GM19023 (cell line): ENCODE measurements around the gene SOCS6.

Experiments used
- ATAC-seq: cut with Tn5 transposase; IDR thresholded peaks from one replicate; pipeline ENCODE4 v1.9.1; 2021; ENCODE audit warnings: mild to moderate bottlenecking, moderate library complexity; ENCODE audit not compliant: unreplicated experiment

SOCS6 gene

GRCh38 chr18:70288171-70288850 lies 534 bp upstream of the SOCS6 start:
- ATAC-seq = peak; percentile 20

- peak; percentile 54 for ATAC-seq
Measured at GRCh38 chr18:70289351-70290312, 787 bp downstream of the SOCS6 start.

- ATAC-seq = no peak
Measured at GRCh38 chr18:70290482-70291294, 1.8 kb downstream of the SOCS6 start.

DNA sequence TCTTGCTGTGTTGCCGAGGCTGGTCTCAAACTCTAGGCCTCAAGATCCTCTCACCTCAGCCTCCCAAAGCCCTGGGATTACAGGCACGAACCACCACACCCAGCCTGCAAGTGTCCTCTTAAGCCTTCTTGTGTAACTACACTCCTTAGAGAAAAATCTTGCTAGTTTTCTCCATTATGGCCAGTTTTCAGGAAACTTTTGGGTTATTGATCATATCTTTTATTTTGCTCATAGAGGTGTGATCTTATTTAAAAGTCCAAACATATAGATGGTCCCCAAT lies 2.4 kb downstream of the SOCS6 start:
- ATAC-seq = no peak

DNA sequence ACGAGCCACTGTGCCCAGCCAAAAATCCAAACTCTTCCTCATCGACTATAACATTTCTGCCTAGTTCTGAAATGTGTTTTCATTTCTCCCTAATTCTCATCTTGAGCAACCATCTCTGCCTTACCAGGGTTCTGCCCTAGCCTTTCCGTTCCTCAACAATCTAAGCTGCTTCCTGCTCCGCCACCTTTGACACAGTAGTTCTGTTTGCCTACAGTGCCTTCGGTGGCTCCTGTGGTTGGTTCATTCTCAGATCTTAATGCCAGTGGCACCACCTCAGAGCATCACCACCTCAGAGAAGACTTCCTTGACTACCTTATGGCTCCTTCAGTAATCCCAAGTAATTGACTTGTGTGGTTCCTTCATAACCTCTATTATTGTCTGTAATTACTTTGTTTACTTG lies 3.8 kb downstream of the SOCS6 start:
- ATAC-seq = no peak

- ATAC-seq = no peak
Measured at GRCh38 chr18:70293166-70293565, 4.3 kb downstream of the SOCS6 start.

DNA sequence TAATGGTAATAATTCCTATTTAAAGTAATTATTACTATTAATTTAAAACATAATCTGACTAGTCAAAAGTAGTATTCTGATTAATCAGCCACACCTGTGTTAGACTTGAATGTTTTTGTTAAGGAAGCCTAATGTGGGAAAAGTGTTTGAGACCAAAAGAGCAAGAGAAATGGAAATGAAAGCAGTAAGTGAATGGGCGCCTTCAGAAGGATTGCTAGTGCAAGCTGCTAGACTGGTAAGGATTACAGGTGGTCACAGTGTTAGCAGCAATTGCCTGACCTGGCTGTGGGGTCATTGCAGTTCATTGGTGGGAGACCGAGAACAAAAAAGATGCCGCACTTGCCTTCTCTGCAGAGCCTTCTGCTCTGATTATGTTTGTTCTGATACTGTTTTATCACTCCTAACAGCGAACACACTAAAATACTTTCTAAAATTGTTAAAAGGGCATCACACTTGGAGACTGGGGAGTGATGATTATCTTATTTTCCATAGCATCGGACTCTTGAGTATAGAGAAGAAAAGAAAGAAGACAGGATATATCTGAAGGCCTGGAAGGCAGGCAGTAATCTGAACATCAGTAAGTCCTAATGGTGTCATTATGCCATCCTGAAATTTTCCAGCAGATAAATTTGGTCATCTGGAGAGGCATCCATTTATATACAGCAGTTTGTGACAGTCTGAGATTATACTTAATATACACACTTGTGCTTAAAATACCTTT lies 5.8 kb downstream of the SOCS6 start:
- no peak for ATAC-seq

- ATAC-seq = no peak
Measured at GRCh38 chr18:70295192-70296188, 6.6 kb downstream of the SOCS6 start.

GRCh38 chr18:70296289-70296688 lies 7.4 kb downstream of the SOCS6 start:
- no peak for ATAC-seq

DNA sequence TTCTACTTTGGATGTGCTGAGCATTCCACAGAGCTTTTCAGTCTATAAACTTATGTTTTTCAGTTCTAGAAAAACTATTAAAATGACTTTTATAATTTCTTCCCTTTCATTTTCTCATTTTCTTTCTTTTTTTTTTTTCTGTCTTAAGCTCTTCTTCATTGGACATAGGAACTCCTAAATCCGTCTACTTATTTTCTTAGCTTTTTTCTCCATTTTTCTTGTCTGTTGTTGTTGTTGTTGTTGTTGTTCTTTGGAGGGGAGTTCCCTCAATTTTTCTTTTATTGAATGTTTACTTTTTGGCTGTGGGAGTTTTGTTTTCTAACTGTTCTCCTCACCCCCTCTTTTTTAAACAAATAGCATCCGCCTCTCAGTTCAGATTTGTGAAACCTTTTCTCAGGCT lies 7.9 kb downstream of the SOCS6 start:
- no peak for ATAC-seq

- no peak for ATAC-seq
Measured at GRCh38 chr18:70299393-70299792, 10.5 kb downstream of the SOCS6 start.

GRCh38 chr18:70301667-70302066 lies 12.8 kb downstream of the SOCS6 start:
- ATAC-seq = no peak

- ATAC-seq = no peak
Measured at GRCh38 chr18:70308555-70309294, 19.9 kb downstream of the SOCS6 start.

DNA sequence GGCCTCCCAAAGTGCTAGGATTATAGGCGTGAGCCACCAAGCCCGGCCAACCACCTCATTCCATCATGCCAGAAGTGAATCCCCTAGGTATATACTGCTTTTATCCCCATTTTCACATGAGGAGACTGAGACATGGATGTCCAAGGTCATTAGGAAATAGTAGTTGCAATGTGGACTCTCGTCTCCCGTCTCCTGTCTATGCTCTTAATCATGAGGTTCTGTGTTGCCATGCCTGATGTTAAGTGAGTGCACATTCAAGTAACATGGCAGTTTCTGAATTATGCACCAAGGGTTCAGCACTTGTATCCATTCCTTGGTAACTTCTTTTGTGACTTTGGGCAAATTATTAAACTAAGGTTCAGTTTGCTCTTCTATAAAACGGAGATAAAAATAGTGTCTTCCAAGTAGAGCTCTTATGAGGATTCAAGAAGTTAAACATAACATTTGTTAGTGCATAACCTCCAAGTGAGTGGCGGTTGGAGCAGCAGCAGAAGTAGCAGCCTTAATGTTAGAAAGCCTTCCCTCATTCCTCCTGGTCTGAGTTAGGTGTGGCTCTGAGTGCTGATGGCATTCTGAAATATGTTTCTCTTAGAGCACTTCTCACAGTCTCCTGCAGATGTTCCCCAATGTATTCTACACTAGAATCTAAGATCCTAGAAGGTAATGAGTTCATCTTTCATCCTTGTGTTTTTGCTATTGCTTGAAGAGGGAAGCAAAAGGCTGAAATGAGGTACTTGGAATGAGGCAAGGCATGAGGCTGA lies 21.9 kb downstream of the SOCS6 start:
- no peak for ATAC-seq

GRCh38 chr18:70311726-70312125 lies 22.9 kb downstream of the SOCS6 start:
- ATAC-seq = no peak

- ATAC-seq = no peak
Measured at GRCh38 chr18:70313640-70314039, 24.8 kb downstream of the SOCS6 start.

DNA sequence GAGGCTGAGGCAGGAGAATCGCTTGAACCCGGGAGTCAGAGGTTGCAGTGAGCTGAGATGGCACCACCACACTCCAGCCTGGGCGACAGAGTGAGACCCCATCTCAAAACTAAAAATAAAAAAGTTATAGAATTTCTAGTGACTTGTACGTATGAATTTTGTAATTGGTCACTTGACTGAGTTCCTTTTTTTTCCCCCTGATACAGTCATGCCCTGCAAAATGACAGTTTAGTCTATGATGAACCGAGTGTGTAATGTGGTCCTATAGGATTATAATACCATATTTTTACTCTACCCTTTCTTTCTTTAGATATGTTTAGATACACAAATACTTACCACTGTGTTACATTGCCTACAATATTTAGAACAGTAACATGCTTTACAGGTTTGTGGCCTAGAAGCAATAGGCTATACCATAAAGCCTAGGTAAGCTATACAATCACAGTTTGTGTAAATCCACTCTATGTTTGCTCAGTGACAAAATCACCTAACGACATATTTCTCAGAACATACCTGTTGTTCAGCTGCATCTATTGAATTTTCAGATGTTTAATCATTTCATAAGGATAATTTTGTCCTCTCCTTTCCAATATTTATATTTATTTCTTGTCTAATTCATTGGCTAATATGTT lies 25.4 kb downstream of the SOCS6 start:
- ATAC-seq = no peak

- no peak for ATAC-seq
Measured at GRCh38 chr18:70319187-70319586, 30.3 kb downstream of the SOCS6 start.
